HepG2 (cell line): ENCODE measurements around the gene CEMP1. TPM values are rescaled to one million over a fixed set of nuclear protein-coding genes. Genes with fewer than 3 reads are reported as not detected.

Experiments
- KLF16 ChIP-seq, 2 experiments: sonication (generic) in 1 of 2; formaldehyde crosslinking in 1 of 2; IDR thresholded peaks; 2 replicates each; pipeline versions ENCODE4 v1.6.1 to v1.8.0; 2016 to 2023; ENCODE audit warnings: missing genetic modification reagents in 2 of 2, missing compliant biosample characterization in 1 of 2
- KMT2A ChIP-seq: sonication (generic); formaldehyde crosslinking; IDR thresholded peaks from 2 replicates; pipeline ENCODE4 v1.4.0; 2020; ENCODE audit warnings: missing genetic modification reagents
- MAFF ChIP-seq: IDR thresholded peaks from 2 replicates; pipeline ENCODE4 v1.6.1; 2011; ENCODE audit warnings: low read depth, low read length, improper control_type of control experiment
- NONO ChIP-seq, 2 experiments: fragments of 450-650 bp in 1 of 2; sonication (generic) in 1 of 2; formaldehyde crosslinking in 1 of 2; IDR thresholded peaks in 1 of 2; conservative IDR thresholded peaks in 1 of 2; 2 replicates each; pipeline versions ENCODE4 v1.6.1 to v1.8.0; 2017 to 2022; ENCODE audit warnings: mild to moderate bottlenecking in 1 of 2, missing genetic modification reagents in 1 of 2, moderate library complexity in 1 of 2
- NRL ChIP-seq: sonication (generic); formaldehyde crosslinking; IDR thresholded peaks from 2 replicates; pipeline ENCODE4 v1.5.0; 2020; ENCODE audit warnings: missing genetic modification reagents, mild to moderate bottlenecking, moderate library complexity, borderline replicate concordance
- POLR2G ChIP-seq: fragments of 200-400 bp; formaldehyde crosslinking; IDR thresholded peaks from 2 replicates; pipeline ENCODE4 v1.6.1; 2018; ENCODE audit warnings: mild to moderate bottlenecking, low read depth, low read length, moderate library complexity
- ZFP1 ChIP-seq: IDR thresholded peaks from 2 replicates; pipeline ENCODE4 v1.6.1; 2016
- ZFY ChIP-seq: sonication (generic); formaldehyde crosslinking; IDR thresholded peaks from 2 replicates; pipeline ENCODE4 v1.4.0; 2020; ENCODE audit warnings: missing genetic modification reagents
- ZNF205 ChIP-seq: IDR thresholded peaks from 2 replicates; pipeline ENCODE4 v1.6.1; 2018; ENCODE audit warnings: missing biosample characterization, missing genetic modification reagents
- ZNF256 ChIP-seq: sonication (generic); formaldehyde crosslinking; conservative IDR thresholded peaks from 2 replicates; pipeline ENCODE4 v1.4.0; 2020; ENCODE audit warnings: missing genetic modification reagents
- ZNF563 ChIP-seq: sonication (generic); formaldehyde crosslinking; IDR thresholded peaks from 2 replicates; pipeline ENCODE4 v1.8.0; 2022; ENCODE audit warnings: mild to moderate bottlenecking, moderate library complexity, missing genetic modification reagents
- polyA plus RNA-seq, 8 experiments: library from polyadenylated mRNA; depleted of rRNA in 3 of 8; stranded (reverse) in 7 of 8; unstranded in 1 of 8; fragments of >200 nt; fragmentation: Illumina TruSeq in 4 of 8; extraction: Trizol in 4 of 8; gene quantifications; 2 replicates each; pipeline versions ENCODE4 v1.2.1 to v1.2.3, GENCODE V29; 2011 to 2016; ENCODE audit warnings: low read depth in 4 of 8, missing spikeins in 1 of 8, mixed read lengths in 1 of 8; ENCODE audit not compliant: insufficient read depth in 1 of 8
- total RNA-seq, 5 experiments: library from RNA; depleted of rRNA; stranded (reverse); fragments of >200 nt; fragmentation: Illumina TruSeq; extraction: Trizol; gene quantifications; 2 replicates each; pipeline ENCODE4 v1.2.3, GENCODE V29; 2016; ENCODE audit warnings: low read depth in 1 of 5
- TF ChIP-seq, protein P1 (sequence below), 2 experiments: sonication (generic) in 1 of 2; formaldehyde crosslinking in 1 of 2; IDR thresholded peaks; 2 replicates each; pipeline versions ENCODE4 v1.5.1 to v1.6.1; 2011 to 2020; ENCODE audit warnings: borderline replicate concordance in 1 of 2, low read depth in 1 of 2, low read length in 1 of 2, mild to moderate bottlenecking in 1 of 2, missing genetic modification reagents in 1 of 2, moderate library complexity in 1 of 2
- TF ChIP-seq, protein P2 (sequence below): sonication (generic); formaldehyde crosslinking; IDR thresholded peaks from 2 replicates; pipeline ENCODE4 v1.5.0; 2020; ENCODE audit warnings: missing genetic modification reagents
- TF ChIP-seq, protein P3 (sequence below): sonication (generic); formaldehyde crosslinking; IDR thresholded peaks from 2 replicates; pipeline ENCODE4 v1.4.0; 2020; ENCODE audit warnings: missing genetic modification reagents
- TF ChIP-seq, protein P4 (sequence below): IDR thresholded peaks from 2 replicates; pipeline ENCODE4 v1.6.1; 2016; ENCODE audit warnings: missing genetic modification reagents, missing compliant biosample characterization
- TF ChIP-seq, protein P5 (sequence below): sonication (generic); formaldehyde crosslinking; IDR thresholded peaks from 2 replicates; pipeline ENCODE4 v1.9.0; 2021; ENCODE audit warnings: missing genetic modification reagents, borderline replicate concordance
- TF ChIP-seq, protein P6 (sequence below): sonication (generic); formaldehyde crosslinking; IDR thresholded peaks from 2 replicates; pipeline ENCODE4 v1.4.0; 2020; ENCODE audit warnings: mild to moderate bottlenecking, missing genetic modification reagents

The CEMP1 gene
- total and polyA plus RNA-seq, 2 of the 13 experiments (the other 11 are each of a cell fraction or from before 2014, with no cell fraction given), result not detected

DNA sequence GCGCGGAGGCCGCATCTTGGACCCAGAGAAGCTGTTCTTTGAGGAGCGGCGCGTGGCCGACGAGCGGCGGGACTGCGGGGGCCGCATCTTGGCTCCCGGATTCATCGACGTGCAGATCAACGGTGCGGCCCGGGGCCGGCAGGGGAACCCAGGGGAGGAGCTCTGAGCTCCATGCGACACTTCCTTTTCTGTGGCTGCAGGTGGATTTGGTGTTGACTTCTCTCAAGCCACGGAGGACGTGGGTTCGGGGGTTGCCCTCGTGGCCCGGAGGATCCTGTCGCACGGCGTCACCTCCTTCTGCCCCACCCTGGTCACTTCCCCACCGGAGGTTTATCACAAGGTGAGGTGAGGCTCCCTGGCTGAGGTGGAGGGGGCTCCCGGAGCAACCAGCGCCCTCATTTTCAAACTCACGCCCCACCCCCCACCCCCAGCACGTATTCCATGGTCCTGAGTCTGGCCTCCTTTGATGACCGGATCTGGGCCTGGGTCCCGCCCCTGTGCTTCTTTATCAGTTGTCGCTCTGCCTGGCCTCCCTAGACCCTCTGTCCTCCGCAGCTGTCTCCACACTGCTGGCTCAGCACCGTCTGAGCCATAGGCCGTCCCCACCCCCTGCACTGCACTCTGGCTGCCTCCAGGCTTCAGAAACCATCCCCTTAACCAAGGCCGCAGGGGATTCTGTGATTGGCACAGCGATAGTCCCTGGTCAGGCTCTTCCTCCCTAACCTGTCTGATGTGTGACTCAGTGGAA lies 10.2 kb downstream of the CEMP1 start (continued):
- TF ChIP-seq, protein P1, sequence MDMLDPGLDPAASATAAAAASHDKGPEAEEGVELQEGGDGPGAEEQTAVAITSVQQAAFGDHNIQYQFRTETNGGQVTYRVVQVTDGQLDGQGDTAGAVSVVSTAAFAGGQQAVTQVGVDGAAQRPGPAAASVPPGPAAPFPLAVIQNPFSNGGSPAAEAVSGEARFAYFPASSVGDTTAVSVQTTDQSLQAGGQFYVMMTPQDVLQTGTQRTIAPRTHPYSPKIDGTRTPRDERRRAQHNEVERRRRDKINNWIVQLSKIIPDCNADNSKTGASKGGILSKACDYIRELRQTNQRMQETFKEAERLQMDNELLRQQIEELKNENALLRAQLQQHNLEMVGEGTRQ (IDR thresholded peaks at IDR 0.05; ENCODE audit: low read depth, low read length), result no peak
- TF ChIP-seq, protein P1 (CRISPR knock-in tag; IDR thresholded peaks at IDR 0.05; ENCODE audit: borderline replicate concordance), result peak; percentile 49; the same call in 1 of the 2 replicates
- TF ChIP-seq KMT2A (peak; percentile 3), ZNF205 (peak; percentile 96), NRL (CRISPR knock-in tag) (peak; percentile 33; the same call in 1 of the 2 replicates), KLF16 (CRISPR knock-in tag; IDR thresholded peaks at IDR 0.05) (no peak), ZNF256 (CRISPR knock-in tag) (no peak), MAFF (peak; percentile 68), POLR2G (peak; percentile 59), ZNF563 (CRISPR knock-in tag) (0 out of 2 replicates have a peak, but pooled peaks have one; percentile 49), NONO (IDR thresholded peaks at IDR 0.05) (no peak), NONO (CRISPR knock-in tag; conservative IDR thresholded peaks at IDR 0.05) (peak; percentile 5; the same call in 1 of the 2 replicates), ZFY (CRISPR knock-in tag) (peak; percentile 46; the same call in 1 of the 2 replicates), ZFP1 (CRISPR knock-in tag) (no peak)
- TF ChIP-seq, protein P2, sequence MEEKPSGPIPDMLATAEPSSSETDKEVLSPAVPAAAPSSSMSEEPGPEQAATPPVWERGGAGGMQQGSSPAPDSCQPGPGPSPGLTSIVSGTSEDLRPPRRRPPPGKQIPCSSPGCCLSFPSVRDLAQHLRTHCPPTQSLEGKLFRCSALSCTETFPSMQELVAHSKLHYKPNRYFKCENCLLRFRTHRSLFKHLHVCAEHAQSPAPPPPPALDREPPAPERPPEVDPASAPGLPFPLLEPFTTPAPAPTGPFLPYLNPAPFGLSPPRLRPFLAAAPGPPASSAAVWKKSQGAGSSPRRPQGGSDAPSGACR (CRISPR knock-in tag), result no peak
- TF ChIP-seq, protein P3, sequence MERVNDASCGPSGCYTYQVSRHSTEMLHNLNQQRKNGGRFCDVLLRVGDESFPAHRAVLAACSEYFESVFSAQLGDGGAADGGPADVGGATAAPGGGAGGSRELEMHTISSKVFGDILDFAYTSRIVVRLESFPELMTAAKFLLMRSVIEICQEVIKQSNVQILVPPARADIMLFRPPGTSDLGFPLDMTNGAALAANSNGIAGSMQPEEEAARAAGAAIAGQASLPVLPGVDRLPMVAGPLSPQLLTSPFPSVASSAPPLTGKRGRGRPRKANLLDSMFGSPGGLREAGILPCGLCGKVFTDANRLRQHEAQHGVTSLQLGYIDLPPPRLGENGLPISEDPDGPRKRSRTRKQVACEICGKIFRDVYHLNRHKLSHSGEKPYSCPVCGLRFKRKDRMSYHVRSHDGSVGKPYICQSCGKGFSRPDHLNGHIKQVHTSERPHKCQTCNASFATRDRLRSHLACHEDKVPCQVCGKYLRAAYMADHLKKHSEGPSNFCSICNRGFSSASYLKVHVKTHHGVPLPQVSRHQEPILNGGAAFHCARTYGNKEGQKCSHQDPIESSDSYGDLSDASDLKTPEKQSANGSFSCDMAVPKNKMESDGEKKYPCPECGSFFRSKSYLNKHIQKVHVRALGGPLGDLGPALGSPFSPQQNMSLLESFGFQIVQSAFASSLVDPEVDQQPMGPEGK, result peak; percentile 21; the same call in 1 of the 2 replicates
- TF ChIP-seq, protein P4, sequence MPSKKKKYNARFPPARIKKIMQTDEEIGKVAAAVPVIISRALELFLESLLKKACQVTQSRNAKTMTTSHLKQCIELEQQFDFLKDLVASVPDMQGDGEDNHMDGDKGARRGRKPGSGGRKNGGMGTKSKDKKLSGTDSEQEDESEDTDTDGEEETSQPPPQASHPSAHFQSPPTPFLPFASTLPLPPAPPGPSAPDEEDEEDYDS (CRISPR knock-in tag), result peak; percentile 40; the same call in 1 of the 2 replicates
- TF ChIP-seq, protein P5, sequence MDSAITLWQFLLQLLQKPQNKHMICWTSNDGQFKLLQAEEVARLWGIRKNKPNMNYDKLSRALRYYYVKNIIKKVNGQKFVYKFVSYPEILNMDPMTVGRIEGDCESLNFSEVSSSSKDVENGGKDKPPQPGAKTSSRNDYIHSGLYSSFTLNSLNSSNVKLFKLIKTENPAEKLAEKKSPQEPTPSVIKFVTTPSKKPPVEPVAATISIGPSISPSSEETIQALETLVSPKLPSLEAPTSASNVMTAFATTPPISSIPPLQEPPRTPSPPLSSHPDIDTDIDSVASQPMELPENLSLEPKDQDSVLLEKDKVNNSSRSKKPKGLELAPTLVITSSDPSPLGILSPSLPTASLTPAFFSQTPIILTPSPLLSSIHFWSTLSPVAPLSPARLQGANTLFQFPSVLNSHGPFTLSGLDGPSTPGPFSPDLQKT (CRISPR knock-in tag), result no peak
- TF ChIP-seq, protein P6, sequence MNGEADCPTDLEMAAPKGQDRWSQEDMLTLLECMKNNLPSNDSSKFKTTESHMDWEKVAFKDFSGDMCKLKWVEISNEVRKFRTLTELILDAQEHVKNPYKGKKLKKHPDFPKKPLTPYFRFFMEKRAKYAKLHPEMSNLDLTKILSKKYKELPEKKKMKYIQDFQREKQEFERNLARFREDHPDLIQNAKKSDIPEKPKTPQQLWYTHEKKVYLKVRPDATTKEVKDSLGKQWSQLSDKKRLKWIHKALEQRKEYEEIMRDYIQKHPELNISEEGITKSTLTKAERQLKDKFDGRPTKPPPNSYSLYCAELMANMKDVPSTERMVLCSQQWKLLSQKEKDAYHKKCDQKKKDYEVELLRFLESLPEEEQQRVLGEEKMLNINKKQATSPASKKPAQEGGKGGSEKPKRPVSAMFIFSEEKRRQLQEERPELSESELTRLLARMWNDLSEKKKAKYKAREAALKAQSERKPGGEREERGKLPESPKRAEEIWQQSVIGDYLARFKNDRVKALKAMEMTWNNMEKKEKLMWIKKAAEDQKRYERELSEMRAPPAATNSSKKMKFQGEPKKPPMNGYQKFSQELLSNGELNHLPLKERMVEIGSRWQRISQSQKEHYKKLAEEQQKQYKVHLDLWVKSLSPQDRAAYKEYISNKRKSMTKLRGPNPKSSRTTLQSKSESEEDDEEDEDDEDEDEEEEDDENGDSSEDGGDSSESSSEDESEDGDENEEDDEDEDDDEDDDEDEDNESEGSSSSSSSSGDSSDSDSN (CRISPR knock-in tag), result 0 out of 2 replicates have a peak, but pooled peaks have one; percentile 22
